ENCODE measurements around the gene TUBA1C. TPM values are rescaled to one million over a fixed set of nuclear protein-coding genes. Genes with fewer than 3 reads are reported as not detected.

The TUBA1C gene
- total and polyA plus RNA-seq, 2 of the 4 experiments (the other 2 are of a cell fraction), result 1,420 to 2,555 TPM

GRCh38 chr12:49255857-49256637 is 8.8 kb upstream of the TUBA1C start:
- H2BK120ac ChIP-seq (ENCODE audit: low read depth, low read length), result no peak overlapping the region
- H3K4ac ChIP-seq (ENCODE audit: low read depth, low read length), result no peak overlapping the region
- no peak overlapping the region for H2BK20ac ChIP-seq (ENCODE audit: low read depth, low read length)
- H3K4me1 ChIP-seq (ENCODE audit: control insufficient read depth, insufficient read depth, low read length), result peaks cover 15% of the 10 kb centered on the region
- no peak overlapping the region for H3K14ac ChIP-seq (replicated peaks; ENCODE audit: low read depth, low read length)
- H2BK5ac ChIP-seq (ENCODE audit: low read depth, low read length, poor library complexity, severe bottlenecking), result no peak overlapping the region
- ChIA-PET CTCF (no interaction called here), POLR2A (ENCODE audit: unreplicated experiment) (interaction anchor here (0.7 kb wide), 1 partner anchor 145 kb away, joined by 3 read pairs; no protein-coding TSS in a partner anchor)
- no peak overlapping the region for H4K8ac ChIP-seq (ENCODE audit: low read depth in 2 of 2, low read length in 2 of 2)
- H3K9me3 ChIP-seq (ENCODE audit: control insufficient read depth, insufficient read depth, low read length), result no peaks in the 10 kb centered on the region
- WGBS, 2 experiments (ENCODE audit: extremely low coverage in 2 of 2, insufficient read length in 1 of 2), result 86% methylated on average over 2 of the region's 11 CpGs; no CpG with 5 or more reads in 1 of the 2 experiments
- H3K27ac ChIP-seq (ENCODE audit: insufficient read depth, low read length), result no peak overlapping the region
- H2AK9ac ChIP-seq (replicated peaks; ENCODE audit: low read depth, low read length, poor library complexity), result peak overlapping the region; percentile 82
- no TSS peak for BruUV-seq (replicated peaks)
- H3K9me1 ChIP-seq (ENCODE audit: insufficient read depth, low read length), result peaks cover 15% of the 10 kb centered on the region
- H4K5ac ChIP-seq (ENCODE audit: low read depth, low read length), result no peak overlapping the region
- in situ Hi-C loops (cut with MboI; ENCODE audit: low sequenced_read_pairs), result no loop called here
- DNase-seq (no peak), ATAC-seq (ENCODE audit: low read depth) (no peak)
- H3K27me3 ChIP-seq (ENCODE audit: control insufficient read depth, insufficient read depth, low read length), result no peaks in the 10 kb centered on the region
- intact Hi-C loops (cut with micrococcal nuclease), result no loop called here
- H3K4me3 ChIP-seq (ENCODE audit: insufficient read depth, low read depth, low read length), result no peak overlapping the region
- H4K20me1 ChIP-seq (ENCODE audit: insufficient read depth, low read length), result no peaks in the 10 kb centered on the region
- H2BK15ac ChIP-seq (ENCODE audit: low read depth, low read length), result no peak overlapping the region
- no peak for TF ChIP-seq FOS (IDR thresholded peaks at IDR 0.05; ENCODE audit: low read depth, low read length)
- no peak for TF ChIP-seq RCOR1 (IDR thresholded peaks at IDR 0.05; ENCODE audit: insufficient replicate concordance, low read length)
- no peak for TF ChIP-seq NFE2L2 (IDR thresholded peaks at IDR 0.05; ENCODE audit: low read depth, low read length)
- TF ChIP-seq CTCF (conservative IDR thresholded peaks at IDR 0.05; ENCODE audit: low read depth, low read length), result no peak
- TF ChIP-seq BHLHE40 (IDR thresholded peaks at IDR 0.05; ENCODE audit: low read depth, low read length), result no peak
- no peak for TF ChIP-seq MAFK (IDR thresholded peaks at IDR 0.05; ENCODE audit: low read depth, low read length)
- TF ChIP-seq CHD1 (IDR thresholded peaks at IDR 0.05; ENCODE audit: low read depth, low read length), result no peak
- no peak for TF ChIP-seq RFX5 (IDR thresholded peaks at IDR 0.05; ENCODE audit: low read depth, low read length)
- TF ChIP-seq POLR2A (IDR thresholded peaks at IDR 0.05; ENCODE audit: low read depth, low read length), result no peak
- TF ChIP-seq SMC3 (IDR thresholded peaks at IDR 0.05; ENCODE audit: low read depth, low read length), result no peak
- no peak for TF ChIP-seq USF2 (IDR thresholded peaks at IDR 0.05; ENCODE audit: low read depth, low read length)
- no peak for TF ChIP-seq ELK1 (IDR thresholded peaks at IDR 0.05; ENCODE audit: borderline replicate concordance, low read depth, low read length)
- TF ChIP-seq RAD21 (IDR thresholded peaks at IDR 0.05; ENCODE audit: low read length), result no peak
- TF ChIP-seq CEBPB (IDR thresholded peaks at IDR 0.05; ENCODE audit: low read depth, low read length), result no peak
- no peak for TF ChIP-seq MXI1 (IDR thresholded peaks at IDR 0.05; ENCODE audit: borderline replicate concordance, low read depth, low read length)
- H2AFZ ChIP-seq (replicated peaks; ENCODE audit: low read length, poor library complexity), result no peak overlapping the region
- H3K36me3 ChIP-seq (ENCODE audit: control insufficient read depth, insufficient read depth, low read length), result no peaks in the 10 kb centered on the region
- no peak overlapping the region for H3K56ac ChIP-seq (ENCODE audit: extremely low read depth, insufficient read depth, low read length)
- no peak overlapping the region for H3K4me2 ChIP-seq (ENCODE audit: low read depth, low read length)
- dilution Hi-C loops (cut with HindIII; ENCODE audit: low sequenced_read_pairs, unreplicated experiment), result no loop called here
- H3K18ac ChIP-seq (ENCODE audit: low read depth, low read length), result no peak overlapping the region
- H4K91ac ChIP-seq (ENCODE audit: insufficient read depth, low read depth, low read length), result no peak overlapping the region
- no peak overlapping the region for H3K23ac ChIP-seq (ENCODE audit: low read depth, low read length)
- H3K79me1 ChIP-seq (ENCODE audit: low read depth in 1 of 2, low read length in 2 of 2), result peaks cover 6 to 43% of the 10 kb centered on the region in 2 experiments; a peak in 3 of 4 replicates
- peak overlapping the region; percentile 14; the same call in 1 of the 2 replicates for H2AK5ac ChIP-seq (ENCODE audit: low read depth, low read length)
- no peak overlapping the region for H3K9ac ChIP-seq (ENCODE audit: low read depth, low read length)

All from IMR-90 (cell line).